GM13977 (cell line): ENCODE data around the gene BCO2.

Experiments
- DNase-seq: peaks from one replicate; pipeline ENCODE4 v3.0.0; 2012; ENCODE audit warnings: low spot score
- in situ Hi-C: fragments of 300-500 bp; cut with MboI; formaldehyde crosslinking; loops from one replicate; pipeline ENCODE4 v1.12.0; 2022; ENCODE audit warnings: low sequenced_read_pairs, low pct_unique_long_range_greater_than_20kb, mixed read lengths, inconsistent platforms; ENCODE audit not compliant: unreplicated experiment
- TF ChIP-seq, protein P1 (sequence below): IDR thresholded peaks from 2 replicates; pipeline ENCODE4 v1.5.1; 2012; ENCODE audit warnings: mild to moderate bottlenecking, control low read depth; ENCODE audit not compliant: insufficient read depth; ENCODE audit errors: extremely low read depth, missing control alignments

BCO2 gene

DNA sequence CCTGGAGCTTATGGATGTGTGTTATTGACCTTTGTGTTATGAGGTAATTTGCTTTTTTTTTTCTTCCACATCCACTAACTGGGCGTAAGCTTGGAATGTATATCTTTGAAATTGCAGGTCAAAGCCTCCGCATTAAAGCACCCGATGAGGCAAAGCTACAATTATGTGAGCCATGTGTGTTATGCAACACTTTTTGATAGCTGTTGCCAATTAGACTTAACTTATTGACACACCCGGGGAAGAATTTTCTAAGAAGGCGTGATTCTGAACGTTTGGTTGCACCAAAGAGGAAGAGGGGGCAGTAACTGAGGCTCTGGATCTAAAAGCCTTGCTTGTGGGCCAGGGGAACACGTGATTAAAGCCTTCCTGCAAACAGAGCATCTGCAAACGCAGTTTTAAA, 8.8 kb upstream of the BCO2 start:
- TF ChIP-seq, protein P1, sequence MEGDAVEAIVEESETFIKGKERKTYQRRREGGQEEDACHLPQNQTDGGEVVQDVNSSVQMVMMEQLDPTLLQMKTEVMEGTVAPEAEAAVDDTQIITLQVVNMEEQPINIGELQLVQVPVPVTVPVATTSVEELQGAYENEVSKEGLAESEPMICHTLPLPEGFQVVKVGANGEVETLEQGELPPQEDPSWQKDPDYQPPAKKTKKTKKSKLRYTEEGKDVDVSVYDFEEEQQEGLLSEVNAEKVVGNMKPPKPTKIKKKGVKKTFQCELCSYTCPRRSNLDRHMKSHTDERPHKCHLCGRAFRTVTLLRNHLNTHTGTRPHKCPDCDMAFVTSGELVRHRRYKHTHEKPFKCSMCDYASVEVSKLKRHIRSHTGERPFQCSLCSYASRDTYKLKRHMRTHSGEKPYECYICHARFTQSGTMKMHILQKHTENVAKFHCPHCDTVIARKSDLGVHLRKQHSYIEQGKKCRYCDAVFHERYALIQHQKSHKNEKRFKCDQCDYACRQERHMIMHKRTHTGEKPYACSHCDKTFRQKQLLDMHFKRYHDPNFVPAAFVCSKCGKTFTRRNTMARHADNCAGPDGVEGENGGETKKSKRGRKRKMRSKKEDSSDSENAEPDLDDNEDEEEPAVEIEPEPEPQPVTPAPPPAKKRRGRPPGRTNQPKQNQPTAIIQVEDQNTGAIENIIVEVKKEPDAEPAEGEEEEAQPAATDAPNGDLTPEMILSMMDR: no peak
- in situ Hi-C loops: no loop called here
- no peak for DNase-seq

DNA sequence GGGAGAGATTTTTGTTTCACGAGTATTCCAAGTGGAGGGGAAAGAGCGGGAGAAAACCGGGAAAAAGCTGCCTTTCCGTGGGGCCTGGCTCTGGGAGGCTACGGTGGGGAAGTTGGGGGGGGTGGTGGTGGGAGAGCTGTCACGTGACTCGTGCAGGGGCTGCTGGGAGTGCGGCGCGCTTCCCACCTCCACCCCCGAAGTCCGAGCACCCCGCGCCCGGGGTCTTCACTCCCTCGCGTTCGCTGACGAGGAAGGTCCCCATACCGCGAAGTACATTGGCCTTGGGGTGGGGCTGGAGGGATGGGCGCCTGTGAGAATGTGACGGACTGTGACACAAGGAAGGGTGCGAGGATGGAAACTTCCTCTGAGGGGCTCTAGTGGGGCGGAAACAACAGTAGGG, 8.2 kb upstream of the BCO2 start, which contains the start of gene TEX12:
TEX12 (plus strand) TSS at position 228 of the 400 bp plus-strand sequence. CDS start 1,897 bp downstream, outside the sequence.
- no peak for DNase-seq
- TF ChIP-seq, protein P1: no peak
- in situ Hi-C loops: no loop called here

DNA sequence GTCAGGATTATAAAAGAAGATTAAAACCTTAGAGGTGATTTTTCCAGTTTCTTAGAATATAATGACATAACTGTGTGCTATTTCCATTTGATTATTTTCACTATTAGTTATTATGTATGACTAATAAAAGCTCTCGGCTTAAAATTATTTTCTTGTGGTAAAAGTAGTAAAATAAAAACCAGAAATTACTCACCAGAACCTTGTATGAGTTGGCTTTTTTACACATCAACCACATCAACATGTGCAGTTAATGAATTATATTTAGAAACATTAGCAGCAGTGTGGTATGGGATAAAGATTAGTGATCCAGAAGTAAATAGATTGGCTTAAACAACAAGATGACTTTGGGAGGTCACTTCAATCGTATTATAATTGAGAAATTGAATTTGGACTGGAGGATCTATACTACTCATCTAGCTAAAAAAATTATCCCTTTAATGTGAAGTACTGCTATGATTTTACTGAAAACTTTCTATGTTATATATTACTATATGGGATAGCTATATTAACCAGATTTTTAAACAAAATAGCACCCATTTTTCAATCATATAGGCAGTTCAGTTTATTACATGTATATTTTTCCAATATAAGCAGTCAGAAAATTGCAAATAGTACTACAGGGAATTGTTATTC, 2.8 kb upstream of the BCO2 start:
- in situ Hi-C loops: no loop called here
- TF ChIP-seq, protein P1: no peak
- DNase-seq: peak; percentile 35

DNA sequence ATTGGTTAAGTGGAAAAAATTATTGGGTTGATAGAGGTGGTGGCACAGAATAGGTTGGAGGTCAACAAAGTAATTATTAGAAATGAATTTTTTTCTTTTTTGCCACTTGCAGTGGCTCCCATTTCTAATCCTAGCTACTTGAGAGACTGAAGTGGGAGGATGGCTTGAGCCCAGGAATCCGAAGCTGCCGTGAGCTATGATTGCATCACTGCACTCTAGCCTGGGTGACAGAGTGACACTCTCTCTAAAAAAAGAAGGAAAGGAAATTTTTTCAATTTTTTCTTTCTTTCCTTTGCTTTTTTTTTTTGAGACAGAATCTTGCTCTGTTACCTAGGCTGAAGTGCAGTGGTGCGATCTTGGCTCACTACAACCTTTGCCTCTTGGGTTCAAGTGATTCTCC, 2.2 kb upstream of the BCO2 start:
- TF ChIP-seq, protein P1: no peak
- in situ Hi-C loops: no loop called here
- DNase-seq: no peak

DNA sequence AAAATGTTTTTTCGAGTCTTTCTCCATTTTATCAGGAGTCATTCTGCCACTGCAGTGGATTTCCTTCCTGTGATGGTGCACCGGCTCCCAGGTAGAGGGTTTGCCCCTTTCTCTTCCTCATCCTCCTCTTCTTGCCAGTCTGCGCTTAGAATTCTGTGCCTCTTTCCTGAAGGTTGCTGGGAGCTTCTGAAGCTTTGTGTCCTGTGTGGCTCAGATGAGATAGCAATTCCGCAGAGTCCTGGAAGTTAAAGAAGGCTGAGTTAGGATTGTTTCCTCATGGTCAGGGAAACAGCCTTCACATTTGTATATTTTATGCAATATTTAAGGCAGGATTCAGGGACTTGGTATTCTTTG, 264 bp downstream of the BCO2 start:
- TF ChIP-seq, protein P1: no peak
- in situ Hi-C loops: no loop called here
- DNase-seq: no peak

DNA sequence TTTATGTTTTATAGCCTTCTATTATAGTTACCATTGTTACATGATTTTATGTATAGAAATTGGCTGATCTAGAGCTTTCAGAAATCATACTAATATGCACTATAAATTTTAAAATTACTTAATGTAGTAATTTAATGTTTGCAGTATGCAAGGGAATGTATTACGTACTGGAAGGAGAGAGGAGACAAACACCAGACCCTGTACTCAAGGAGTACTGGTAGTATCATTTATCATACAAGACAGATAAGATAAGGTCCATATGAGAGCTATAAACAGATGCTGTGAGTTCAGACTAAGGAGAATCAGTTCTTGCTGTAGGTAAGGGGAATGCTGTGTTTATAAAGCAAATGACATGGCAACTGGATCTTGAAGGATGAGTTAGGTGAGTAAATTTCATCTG, 765 bp downstream of the BCO2 start:
- in situ Hi-C loops: no loop called here
- no peak for DNase-seq
- TF ChIP-seq, protein P1: no peak
